ENCODE data around the gene TMEM132D.
A peak's percentile ranks its signal among the peaks of the same experiment; 100 is the strongest.

The TMEM132D gene

DNA sequence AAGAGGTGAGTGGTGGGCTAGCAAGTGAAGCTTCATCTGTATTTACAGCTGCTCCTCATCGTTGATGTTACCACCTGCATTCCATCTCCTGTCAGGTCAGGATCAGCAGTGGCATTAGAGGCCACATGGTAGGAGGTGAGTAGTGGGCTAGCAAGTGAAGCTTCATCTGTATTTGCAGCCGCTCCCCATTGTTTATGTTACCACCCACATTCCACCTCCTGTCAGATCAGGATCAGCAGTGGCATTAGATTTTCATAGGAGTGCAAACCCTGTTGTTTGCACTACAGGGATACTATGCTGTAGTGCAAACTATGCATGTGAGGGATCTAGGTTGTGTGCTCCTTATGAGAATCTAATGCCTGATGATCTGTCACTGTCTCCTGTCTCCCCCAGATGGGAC is 531.5 kb downstream of the TMEM132D start:
- DNase-seq, result no peak

DNA sequence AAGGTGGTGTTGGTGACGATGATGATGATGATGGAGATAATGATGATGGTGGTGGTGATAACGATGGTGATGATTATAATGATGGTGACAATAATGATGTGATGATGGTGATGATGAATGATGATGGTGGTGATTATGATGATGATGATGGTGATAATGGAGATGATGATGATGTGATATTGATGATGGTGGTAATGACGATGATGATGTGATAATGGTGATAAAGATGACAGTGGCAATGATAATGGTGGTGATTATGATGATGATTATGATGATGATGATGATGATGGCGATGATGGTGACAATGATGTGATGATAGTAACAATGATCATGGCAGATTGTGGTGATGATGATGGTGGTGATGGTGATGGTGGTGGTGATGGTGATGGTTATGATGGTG is 532.6 kb downstream of the TMEM132D start:
- DNase-seq, result no peak

DNA sequence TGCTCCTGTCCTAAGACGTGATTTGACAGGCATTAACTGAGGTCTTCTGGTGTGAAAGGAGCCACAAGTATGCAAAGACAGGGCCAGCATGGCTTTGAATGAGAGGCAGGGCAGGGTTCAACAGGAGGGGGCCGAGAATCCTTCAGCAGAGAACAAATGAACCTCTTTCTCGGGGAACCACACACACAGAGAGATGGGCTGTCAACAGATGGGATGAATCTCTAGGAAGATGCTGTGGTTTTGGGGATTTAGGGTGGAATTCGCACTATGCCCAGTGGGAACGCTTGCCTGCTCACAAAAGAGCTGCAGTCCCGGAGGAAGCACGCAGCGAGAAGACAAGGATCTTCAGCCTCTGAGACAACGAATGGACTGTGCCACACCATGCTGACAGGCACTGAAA is 537.2 kb downstream of the TMEM132D start:
- DNase-seq, result no peak

DNA sequence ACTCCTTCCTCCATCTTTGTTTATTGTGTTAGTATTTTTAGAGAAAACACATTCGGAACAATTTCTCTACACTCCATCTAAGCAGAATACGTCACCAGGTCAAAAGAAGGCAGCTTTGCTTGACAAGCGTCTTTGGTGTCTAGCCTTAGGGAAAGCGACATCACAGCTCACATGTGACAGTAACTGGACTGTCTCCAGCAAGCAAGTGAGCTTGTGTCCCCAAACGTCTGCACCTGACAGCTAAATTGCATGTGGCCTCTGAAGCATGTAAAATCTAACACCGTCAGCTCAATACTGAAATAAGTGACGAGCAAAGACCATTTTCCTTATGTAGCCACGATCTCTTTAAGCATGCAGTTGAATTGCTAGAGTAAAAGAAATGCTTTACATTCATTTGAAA is 540.8 kb downstream of the TMEM132D start:
- DNase-seq, result no peak

DNA sequence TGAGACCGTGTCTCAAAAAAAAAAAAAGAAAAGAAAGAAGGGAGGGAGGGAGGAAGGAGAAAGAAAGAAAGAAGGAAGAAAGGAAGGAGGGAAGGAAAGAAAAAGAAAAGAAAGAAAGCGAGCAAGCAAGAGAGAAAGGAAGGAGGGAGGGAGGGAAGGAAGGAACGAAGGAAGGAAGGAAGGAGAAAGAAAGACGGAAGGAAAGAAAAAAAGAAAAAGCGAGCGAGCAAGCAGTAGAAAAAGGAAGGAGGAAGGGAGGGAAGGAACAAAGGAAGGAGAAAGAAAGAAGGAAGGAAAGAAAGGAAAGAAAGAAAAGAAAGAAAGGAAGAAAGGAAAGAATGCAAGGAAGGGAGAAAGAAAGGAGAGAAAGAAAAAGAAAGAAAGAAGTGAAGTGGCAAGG is 546.6 kb downstream of the TMEM132D start:
- DNase-seq, result no peak

- no peak for DNase-seq
Measured at GRCh38 chr12:129351481-129351880, 552.3 kb downstream of the TMEM132D start.

DNA sequence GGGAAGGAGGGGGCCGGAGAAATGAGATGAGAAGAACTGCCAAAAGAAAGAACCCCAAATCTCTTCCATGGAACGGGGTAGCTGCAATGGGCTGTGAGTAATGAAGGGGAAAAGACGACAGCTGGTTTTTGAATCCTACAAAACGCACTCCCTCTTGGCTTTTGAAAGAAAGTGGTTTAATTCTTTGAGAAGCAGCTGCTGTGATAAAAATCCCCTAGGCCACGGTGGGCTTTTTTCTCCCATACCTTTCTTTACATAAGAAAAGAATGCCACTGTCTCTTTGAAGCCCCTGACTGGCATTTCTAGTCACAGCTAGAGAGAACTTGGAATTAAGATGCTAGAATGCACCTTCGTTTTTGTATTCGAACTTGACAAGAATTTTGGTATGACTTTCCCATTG is 564.5 kb downstream of the TMEM132D start:
- no peak for DNase-seq

DNA sequence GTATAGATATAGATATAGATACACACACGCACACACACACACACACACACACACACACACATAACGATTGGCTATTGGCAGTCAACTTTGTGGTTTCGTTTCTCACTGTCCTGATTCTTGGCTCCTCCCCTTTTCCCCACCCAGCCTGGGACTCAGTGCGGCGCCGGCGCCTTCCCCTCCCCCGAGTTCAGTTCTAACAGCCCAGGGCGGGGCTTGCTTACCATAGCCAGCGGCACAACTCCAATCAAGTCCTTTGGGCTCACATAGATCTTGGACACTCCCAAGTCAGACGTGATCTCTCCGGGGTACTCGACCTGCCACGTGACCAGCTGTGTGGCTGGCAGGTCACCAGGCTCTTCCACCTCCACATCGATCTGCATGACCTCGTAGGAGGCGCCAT is 566.4 kb downstream of the TMEM132D start:
- no peak for DNase-seq

- DNase-seq, result no peak
Measured at GRCh38 chr12:129335773-129336172, 568.1 kb downstream of the TMEM132D start.

- no peak for DNase-seq
Measured at GRCh38 chr12:129332286-129332685, 571.5 kb downstream of the TMEM132D start.

- no peak for DNase-seq
Measured at GRCh38 chr12:129331356-129332085, 572.3 kb downstream of the TMEM132D start.

DNA sequence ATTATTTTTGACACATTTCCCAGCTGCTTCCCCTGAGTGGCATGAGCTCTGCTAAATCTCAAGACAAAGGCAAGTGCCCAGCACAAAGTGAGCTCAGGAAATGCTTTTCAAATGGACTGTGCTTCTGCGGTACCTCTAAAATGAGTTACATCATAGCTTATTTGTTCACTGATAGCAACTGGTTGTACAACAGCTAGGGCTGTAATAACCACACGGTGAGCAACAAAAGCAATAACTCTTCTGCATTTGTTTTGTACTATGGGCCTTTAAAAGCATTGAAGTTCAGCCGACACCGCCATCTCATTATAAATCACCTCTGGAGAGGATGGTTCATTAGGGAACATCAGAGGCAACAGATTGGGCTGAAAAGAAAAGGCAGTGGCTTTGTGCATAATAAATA is 575.6 kb downstream of the TMEM132D start:
- no peak for DNase-seq

GRCh38 chr12:129325566-129325965 is 578.3 kb downstream of the TMEM132D start:
- no peak for DNase-seq

DNA sequence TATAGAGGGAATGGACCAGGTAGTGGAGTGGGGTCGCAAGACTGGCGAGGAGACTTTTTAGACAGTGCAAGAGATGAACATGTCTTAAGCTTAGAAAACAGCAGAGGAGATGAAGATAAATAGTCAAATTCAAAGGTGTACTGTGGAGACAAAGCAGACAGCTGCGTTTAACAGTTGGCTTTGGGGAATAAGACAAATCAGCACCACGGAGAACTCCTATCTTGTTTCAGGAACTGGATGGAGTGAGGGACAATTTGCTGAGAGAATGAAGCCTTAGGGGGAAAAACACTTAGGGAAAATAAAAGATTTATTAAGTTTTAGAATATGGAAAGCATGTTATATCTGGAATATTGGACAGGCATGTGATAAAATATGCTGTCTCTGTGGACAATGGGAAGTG is 591.8 kb downstream of the TMEM132D start:
- DNase-seq, result no peak

- DNase-seq, result no peak
Measured at GRCh38 chr12:129310346-129310745, 593.5 kb downstream of the TMEM132D start.

DNA sequence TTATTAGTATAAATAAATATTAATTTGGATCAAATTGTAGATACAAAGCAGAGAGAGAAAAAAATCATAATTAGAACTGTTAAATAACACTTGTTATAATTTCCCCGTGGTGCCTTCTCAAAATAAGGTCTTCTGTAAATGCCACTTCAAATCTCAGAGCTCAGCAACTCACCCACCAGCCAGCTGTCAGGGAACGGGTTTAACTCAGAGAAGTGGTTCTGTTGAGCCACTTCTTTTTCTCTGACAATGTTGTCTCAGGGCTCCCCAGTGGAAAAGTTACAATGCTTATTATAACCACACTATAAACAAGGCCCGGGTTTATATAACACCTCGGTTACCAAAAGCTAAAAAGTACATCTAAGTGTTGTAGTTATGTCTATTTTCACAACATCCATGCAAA is 598.0 kb downstream of the TMEM132D start:
- DNase-seq, result peak in 19 of 56 donors; percentile 2 to 50 (median 9)

DNA sequence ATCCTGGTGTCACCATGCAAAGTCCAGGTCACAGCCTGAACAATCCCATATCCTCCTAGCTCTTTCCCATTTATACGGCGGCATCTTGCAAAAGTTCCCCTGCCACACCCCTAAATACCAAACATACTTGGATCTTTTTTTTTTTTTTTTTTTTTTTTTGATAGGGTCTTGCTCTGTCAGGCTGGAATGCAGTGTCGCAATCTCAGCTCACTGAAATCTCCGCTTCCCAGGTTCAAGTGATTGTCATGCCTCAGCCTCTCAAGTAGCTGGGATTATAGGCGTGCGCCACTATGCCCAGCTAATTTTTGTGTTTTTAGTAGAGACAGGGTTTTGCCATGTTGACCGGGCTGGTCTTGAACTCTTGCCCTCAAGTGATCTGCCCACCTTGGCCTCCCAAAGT is 599.3 kb downstream of the TMEM132D start:
- no peak for DNase-seq

DNA sequence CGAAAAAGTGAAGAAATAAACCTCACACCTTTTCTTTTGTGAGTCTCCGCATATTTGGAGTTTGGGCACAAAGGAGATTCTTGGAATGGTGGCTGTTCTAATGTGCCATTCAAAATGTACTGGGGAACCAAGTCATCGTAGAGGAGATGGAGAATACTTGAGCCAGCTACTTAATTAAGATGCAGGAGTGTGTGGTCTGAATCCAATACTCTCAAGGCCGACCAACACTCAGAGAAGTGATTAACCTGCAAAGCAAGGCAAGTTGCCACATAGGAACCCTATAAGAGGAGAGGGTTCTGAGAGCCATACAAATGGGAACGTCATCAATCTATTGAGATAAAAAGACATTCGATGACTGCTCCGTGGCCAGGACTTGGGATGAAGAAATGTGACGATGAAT is 603.8 kb downstream of the TMEM132D start:
- DNase-seq, result no peak

DNA sequence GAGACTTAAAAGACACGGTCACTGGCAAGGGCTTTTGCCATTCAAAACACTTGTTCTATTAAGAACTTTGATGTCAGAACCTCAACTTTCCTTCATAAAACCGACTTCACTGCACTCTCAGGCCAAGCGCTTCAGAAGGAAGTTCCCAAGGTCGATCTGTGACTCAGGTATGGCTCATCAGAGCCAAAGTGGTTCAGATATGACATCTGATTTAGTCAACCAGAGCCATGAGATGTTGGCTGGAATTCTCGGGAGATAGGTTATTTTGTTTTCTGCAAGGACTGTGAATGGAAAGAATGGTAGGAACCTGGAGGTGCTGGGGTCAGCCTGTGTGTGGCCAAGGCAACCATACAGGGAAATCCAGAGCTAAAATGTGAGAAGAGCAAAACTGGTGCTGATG is 604.9 kb downstream of the TMEM132D start:
- no peak for DNase-seq

DNA sequence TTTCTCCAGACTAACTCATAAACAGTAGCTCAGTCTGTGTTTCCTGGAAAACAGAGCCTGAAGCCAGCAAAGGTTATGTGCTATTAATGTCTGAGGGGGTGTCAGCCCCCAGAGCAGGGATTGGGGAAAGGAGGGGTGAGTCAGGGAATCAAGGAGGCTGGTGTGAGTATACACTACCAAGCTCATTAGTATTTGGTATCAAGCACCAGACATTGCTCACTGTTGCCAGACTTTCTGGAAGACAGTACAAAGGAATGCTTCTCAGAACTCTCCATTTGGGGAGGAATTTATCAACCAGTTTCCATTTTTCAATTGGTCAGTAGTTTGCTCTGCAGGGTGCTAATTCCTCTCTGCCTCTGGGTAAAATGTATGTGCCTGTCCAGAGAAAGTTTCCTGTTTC is 607.2 kb downstream of the TMEM132D start:
- DNase-seq, result no peak

DNA sequence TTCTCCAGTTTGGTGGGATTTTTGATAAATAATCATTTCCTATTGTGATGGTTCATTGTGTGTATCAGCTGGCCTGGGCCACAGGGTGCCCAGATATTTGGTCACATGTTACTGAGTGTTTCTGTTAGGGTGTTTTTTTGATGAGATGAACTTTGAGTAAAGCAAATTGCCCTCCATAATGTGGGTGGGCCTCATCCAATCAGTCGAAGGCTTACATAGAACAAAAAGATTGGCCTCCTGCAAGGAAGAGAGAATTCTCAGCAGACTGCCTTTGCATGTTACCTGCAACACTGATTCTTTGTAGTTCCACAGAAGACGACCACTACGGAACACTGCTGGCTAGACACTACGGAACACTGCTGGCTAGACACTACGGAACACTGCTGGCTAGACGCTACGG is 609.0 kb downstream of the TMEM132D start:
- DNase-seq, result no peak

DNA sequence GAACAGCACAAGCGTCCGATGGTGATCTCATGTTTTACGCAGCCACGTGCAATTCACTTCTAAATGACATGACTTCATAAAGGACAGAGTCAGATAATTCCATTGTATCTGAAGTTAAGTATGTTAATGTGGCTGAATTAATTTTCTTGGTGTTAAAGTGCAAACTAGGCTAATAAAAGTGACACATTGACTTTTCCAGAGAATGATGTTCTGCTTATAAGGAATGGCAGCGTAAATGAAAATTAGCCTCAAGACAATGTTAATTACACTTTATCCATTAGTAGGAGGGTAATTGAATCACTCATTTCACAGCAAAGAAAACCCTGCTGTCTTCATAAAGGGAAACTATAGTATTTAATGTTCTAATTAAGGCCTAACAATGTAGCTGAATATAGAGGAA is 624.1 kb downstream of the TMEM132D start:
- DNase-seq, result no peak

- DNase-seq, result peak in 1 of 56 donors; percentile 15
Measured at GRCh38 chr12:129276361-129277060, 627.3 kb downstream of the TMEM132D start.
